Erythroblast (primary cell): Measurements from ENCODE around the gene RWDD3.

Experiments used
- DNase-seq, 2 experiments: peaks; one replicate each; lab custom pipeline; 2025; lab: John Stamatoyannopoulos, UW
- GATA1 ChIP-seq: IDR thresholded peaks from 2 replicates; pipeline ENCODE4 v1.6.1; 2011; ENCODE audit warnings: low read depth, mild to moderate bottlenecking, control low read depth, low read length, moderate library complexity
- POLR2A ChIP-seq: IDR thresholded peaks from 2 replicates; pipeline ENCODE4 v1.6.1; 2011; ENCODE audit warnings: mild to moderate bottlenecking, low read length

RWDD3 gene

GRCh38 chr1:95219407-95219806, 14.6 kb upstream of the RWDD3 start:
- no peak for DNase-seq
- TF ChIP-seq POLR2A (no peak), GATA1 (no peak)

DNA sequence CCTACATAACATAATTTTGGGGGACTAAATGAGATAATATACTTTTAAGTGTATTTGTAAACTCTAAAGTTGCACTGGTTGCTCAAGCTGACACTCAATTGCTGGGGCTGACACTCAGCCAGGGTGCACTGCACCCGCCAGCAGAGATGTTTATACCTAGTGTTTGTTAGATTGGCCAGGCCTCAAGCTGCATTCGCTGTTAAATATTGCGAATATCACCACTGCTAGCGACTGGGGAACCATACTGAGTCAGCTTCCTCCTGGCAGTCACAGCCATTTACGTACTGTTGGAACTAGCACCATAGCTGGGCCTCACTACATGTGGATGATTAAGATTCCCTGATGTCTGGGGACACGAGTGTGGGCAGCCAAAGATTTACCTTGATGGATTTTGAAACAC, 12.7 kb upstream of the RWDD3 start:
- no peak for TF ChIP-seq POLR2A
- no peak for DNase-seq

- TF ChIP-seq GATA1 (no peak), POLR2A (no peak)
- DNase-seq, result no peak
Measured at GRCh38 chr1:95222629-95223028, 11.4 kb upstream of the RWDD3 start.

DNA sequence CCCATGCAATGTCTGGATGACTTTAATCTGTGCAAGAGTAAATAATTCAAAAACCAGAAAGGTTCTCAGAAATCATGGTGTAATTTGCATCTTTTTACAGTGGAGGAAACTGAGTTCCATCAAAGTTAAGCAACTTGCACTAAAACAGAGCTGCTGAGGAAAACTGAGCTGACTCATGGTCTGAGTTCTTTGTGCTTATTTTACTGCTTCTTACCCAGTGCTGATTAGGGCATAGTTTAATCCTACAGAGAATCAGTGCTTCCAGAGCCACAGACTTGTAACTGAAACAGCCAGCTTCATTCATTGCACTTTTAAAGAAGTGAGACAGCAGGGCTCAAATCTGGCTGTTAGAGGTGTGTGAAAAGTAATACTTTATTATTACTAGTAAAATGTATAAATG, 10.9 kb upstream of the RWDD3 start:
- DNase-seq, result no peak
- TF ChIP-seq POLR2A, result no peak
- no peak for TF ChIP-seq GATA1

DNA sequence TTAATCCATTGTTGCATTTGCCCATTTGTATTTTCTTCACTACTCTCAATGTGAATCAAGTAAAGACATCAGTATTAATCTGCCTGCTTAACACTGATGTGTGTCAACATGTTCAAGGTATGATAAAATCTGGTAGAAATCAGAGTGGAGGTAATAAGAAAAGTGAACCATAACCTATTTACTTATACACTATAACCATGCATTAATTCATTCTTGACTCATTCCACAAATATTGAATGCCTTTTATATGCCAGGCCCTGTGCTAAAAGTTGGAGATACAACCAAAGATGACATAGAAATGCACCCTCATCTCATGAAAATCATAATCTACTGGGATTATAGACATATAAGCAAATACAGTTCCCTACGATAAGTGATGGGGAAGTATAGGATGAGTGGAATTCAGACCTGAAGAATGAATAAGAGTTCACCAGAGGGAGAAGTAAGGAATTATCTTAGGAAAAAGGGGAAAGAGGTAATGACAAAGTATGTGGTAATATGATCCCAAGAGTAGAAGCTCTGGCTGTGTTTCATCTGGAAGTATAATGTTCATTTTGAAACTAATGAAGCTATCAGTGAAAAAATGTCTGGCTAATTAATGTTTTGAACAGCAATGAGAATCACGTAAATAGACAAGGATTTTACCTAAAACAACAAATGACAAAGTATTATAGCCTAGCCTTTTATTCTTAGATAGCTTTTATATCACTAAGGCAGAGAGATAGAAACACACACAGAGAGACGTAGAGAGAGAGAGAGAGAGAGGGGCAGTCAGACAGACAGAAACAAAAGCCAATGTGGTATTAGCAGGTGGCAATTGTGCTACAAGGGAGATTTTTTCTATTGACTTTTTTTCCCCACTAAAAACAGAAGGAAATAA, 7.0 kb upstream of the RWDD3 start:
- no peak for DNase-seq
- TF ChIP-seq GATA1, result no peak
- no peak for TF ChIP-seq POLR2A

- TF ChIP-seq GATA1 (no peak), POLR2A (no peak)
Measured at GRCh38 chr1:95229037-95229436, 5.0 kb upstream of the RWDD3 start.

DNA sequence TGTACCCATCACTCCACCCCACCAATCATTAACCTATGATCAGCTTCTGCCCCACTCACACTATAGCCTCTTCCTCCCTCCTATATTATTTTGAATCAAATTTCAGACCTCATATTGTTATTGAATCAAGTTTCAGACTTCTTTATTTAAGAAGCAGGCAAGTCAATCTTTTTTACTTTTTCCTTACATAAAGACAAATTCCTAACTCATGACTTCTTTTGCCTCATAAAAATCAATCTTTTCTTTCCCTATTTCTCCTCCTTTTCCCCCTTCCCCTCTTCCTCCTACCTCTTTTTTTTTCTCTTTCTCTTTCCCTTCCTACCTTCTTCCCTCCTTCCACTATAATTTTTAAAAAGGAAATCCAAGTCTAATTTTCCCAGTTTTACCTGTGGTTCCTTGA, 4.3 kb upstream of the RWDD3 start:
- TF ChIP-seq GATA1, result no peak
- no peak for DNase-seq

More at GRCh38 chr1:95229037-95229436, 5.0 kb upstream of the RWDD3 start:
- no peak for DNase-seq

- TF ChIP-seq POLR2A (no peak), GATA1 (no peak)
- no peak for DNase-seq
Measured at GRCh38 chr1:95230256-95230655, 3.8 kb upstream of the RWDD3 start.

GRCh38 chr1:95230768-95231191, 3.2 kb upstream of the RWDD3 start:
- TF ChIP-seq POLR2A (no peak), GATA1 (no peak)
- DNase-seq, result no peak

GRCh38 chr1:95232646-95233318, 1.2 kb upstream of the RWDD3 start:
- no peak for TF ChIP-seq GATA1
- no peak for TF ChIP-seq POLR2A
- peak in 1 of 2 experiments; percentile 33 for DNase-seq

DNA sequence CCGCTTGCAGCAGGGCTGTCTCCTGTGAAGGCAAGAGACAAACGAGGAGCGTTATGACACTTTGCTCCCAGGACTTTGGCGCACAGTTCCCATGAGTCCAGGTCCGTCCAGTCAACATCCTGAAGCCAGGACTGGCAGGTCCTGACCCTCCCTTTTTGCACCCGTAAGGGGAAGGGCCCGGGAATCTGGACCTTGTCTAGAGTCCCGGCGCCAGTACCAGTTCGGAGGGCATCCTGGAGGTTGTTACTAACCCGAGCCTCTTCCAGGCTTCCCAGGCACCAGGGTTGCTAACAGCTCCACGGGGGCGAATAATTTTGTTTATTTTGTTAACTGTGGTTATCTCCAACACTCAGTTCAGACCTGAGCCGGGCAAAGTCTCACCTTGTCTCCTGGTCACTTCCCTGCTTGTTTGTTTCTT, 682 bp upstream of the RWDD3 start:
- no peak for TF ChIP-seq GATA1
- peak in 1 of 2 experiments; percentile 28 for DNase-seq

DNA sequence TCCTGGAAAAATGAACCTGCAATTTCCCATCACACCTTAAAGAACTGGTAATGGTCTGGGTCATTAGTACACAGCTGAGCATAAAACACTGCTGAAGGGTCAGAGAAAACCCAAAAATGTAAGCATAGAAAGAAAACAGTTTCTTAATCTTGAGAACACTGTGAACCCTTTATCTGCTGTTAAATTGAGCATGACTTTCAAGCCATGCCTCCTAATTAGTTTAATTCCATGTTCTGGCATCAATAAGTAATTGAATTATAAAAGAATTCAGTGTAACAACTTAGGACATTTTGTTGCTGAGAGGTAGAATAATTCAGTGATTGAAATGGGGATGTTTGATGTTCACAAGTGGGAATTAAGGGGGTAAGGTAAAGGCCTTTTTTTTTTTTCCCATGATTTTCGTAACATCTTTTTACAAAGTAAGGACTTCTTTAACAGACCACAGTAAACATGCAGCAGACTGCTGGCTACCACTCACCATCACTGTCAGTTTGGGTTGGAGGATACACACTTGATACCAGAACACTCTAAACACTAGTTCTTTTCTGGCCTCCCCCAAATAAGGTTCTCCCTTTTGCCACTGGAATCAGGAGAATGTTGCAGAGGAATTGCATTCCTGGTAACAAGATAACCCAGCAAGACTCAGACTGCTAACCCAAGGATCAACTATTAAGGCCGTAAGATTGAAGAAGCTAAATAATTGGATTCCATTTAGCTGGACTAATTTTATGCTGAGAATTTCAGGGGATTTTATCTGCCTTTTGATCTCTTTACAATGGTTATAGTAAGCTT, 3.0 kb downstream of the RWDD3 start:
- TF ChIP-seq GATA1 (no peak), POLR2A (no peak)
- DNase-seq, result no peak

- TF ChIP-seq POLR2A, result no peak
- no peak for TF ChIP-seq GATA1
- DNase-seq, result no peak
Measured at GRCh38 chr1:95237981-95238703, 4.1 kb downstream of the RWDD3 start.
